ENCODE results near the gene SYNPO.

- no peak for TF ChIP-seq EZH2phosphoT487 (conservative IDR thresholded peaks at IDR 0.05; ENCODE audit: low read length)
- no peak for TF ChIP-seq CTCF (IDR thresholded peaks at IDR 0.05; ENCODE audit: insufficient read depth, low read length, poor library complexity, severe bottlenecking)
These were observed 39.6 kb upstream of the SYNPO start for GRCh38 chr5:150600616-150601490.
